HepG2 (cell line): ENCODE data around the gene BNIP1. TPM values are rescaled to one million over a fixed set of nuclear protein-coding genes. Genes with fewer than 3 reads are reported as not detected.

Experiments
- ATAC-seq: fragments of 200-7000 bp; cut with Tn5 transposase; 3 replicates; pipeline ENCODE4 v1.9.1; 2020; ENCODE audit warnings: mild to moderate bottlenecking, moderate library complexity
- BruUV-seq: library from RNA; stranded (reverse); fragments of 400-500 nt; replicated peaks from 2 replicates; lab custom pipeline; 2021; lab: Mats Ljungman, UMichigan
- CTCF ChIA-PET: fragments of 300-600 bp; formaldehyde crosslinking; extraction: SDS; loops from one replicate; lab custom pipeline; 2021; ENCODE audit warnings: low total read pairs, inconsistent platforms, low intra/inter-chr PET ratio; lab: Yijun Ruan, JAX
- POLR2A ChIA-PET: fragments of 350-600 bp; sonication (Branson Sonifier 250); formaldehyde crosslinking; loops from one replicate; lab custom pipeline; 2020; ENCODE audit warnings: antibody characterized with exemption, inconsistent platforms; lab: Yijun Ruan, JAX
- DNase-seq: peaks from one replicate; pipeline ENCODE4 v3.0.0-alpha.2; 2015; ENCODE audit warnings: low spot score
- FAIRE-seq: peaks from 3 replicates; lab custom pipeline; 2011; peaks lifted over from hg19 to GRCh38; lab: Jason Lieb, UNC
- H2AFZ ChIP-seq: one replicate; pipeline ENCODE4 v1.6.1; 2011; ENCODE audit warnings: low read length, inconsistent platforms
- H3K27ac ChIP-seq: fragments of 300-600 bp; 3 replicates; pipeline ENCODE4 v1.8.0; 2011; ENCODE audit warnings: mixed run types, mild to moderate bottlenecking, mixed read lengths, low read length, inconsistent platforms; ENCODE audit not compliant: insufficient read depth; ENCODE audit errors: extremely low read length
- H3K27me3 ChIP-seq, 2 experiments: fragments of 200-600 bp in 1 of 2; 2 replicates in 1 of 2; 3 replicates in 1 of 2; pipeline versions ENCODE4 v1.6.0 to v1.8.0; 2011; ENCODE audit warnings: low read length in 2 of 2, mild to moderate bottlenecking in 2 of 2, moderate library complexity in 2 of 2, inconsistent platforms in 1 of 2; ENCODE audit not compliant: insufficient read depth in 2 of 2, control insufficient read depth in 1 of 2
- H3K36me3 ChIP-seq, 2 experiments: fragments of 200-600 bp in 1 of 2; replicated peaks in 1 of 2; 2 replicates in 1 of 2; 3 replicates in 1 of 2; pipeline versions ENCODE4 v1.5.1 to v1.8.0; 2011; ENCODE audit warnings: low read length in 2 of 2, inconsistent platforms in 1 of 2; ENCODE audit not compliant: insufficient read depth in 2 of 2, control insufficient read depth in 1 of 2
- H3K4me1 ChIP-seq: 2 replicates; pipeline ENCODE4 v1.5.1; 2012; ENCODE audit warnings: low read length, inconsistent platforms; ENCODE audit not compliant: insufficient read depth
- H3K4me2 ChIP-seq: 2 replicates; pipeline ENCODE4 v1.6.0; 2011; ENCODE audit warnings: low read depth, low read length, inconsistent platforms
- H3K4me3 ChIP-seq, 3 experiments: fragments of 200-600 bp in 1 of 3; sonication (generic), shearing (Covaris generic) in 1 of 3; replicated peaks in 1 of 3; 2 replicates each; pipeline ENCODE4 v1.5.1; 2011 to 2016; ENCODE audit warnings: low read length in 3 of 3, inconsistent platforms in 2 of 3, low read depth in 2 of 3, mild to moderate bottlenecking in 2 of 3, control low read depth in 1 of 3, mixed read lengths in 1 of 3; ENCODE audit not compliant: insufficient read depth in 1 of 3
- H3K79me2 ChIP-seq: one replicate; pipeline ENCODE4 v1.6.1; 2011; ENCODE audit warnings: low read length, inconsistent platforms; ENCODE audit not compliant: insufficient read depth
- H3K9ac ChIP-seq: 2 replicates; pipeline ENCODE4 v1.6.0; 2011; ENCODE audit warnings: mild to moderate bottlenecking, low read depth, low read length, inconsistent platforms; ENCODE audit not compliant: insufficient read depth
- H3K9me3 ChIP-seq: 2 replicates; pipeline ENCODE4 v1.5.1; 2012; ENCODE audit warnings: mild to moderate bottlenecking, low read length
- H4K20me1 ChIP-seq: 2 replicates; pipeline ENCODE4 v1.6.0; 2011; ENCODE audit warnings: inconsistent platforms, mild to moderate bottlenecking, low read length, moderate library complexity; ENCODE audit not compliant: insufficient read depth
- AKAP8 ChIP-seq: sonication (generic); formaldehyde crosslinking; IDR thresholded peaks from 2 replicates; pipeline ENCODE4 v1.5.1; 2020; ENCODE audit warnings: mild to moderate bottlenecking, missing genetic modification reagents
- ATM ChIP-seq: fragments of 450-650 bp; IDR thresholded peaks from 2 replicates; pipeline ENCODE4 v1.7.1; 2017; ENCODE audit warnings: mild to moderate bottlenecking, borderline replicate concordance
- BCL6 ChIP-seq: IDR thresholded peaks from 2 replicates; pipeline ENCODE4 v1.6.1; 2016; ENCODE audit warnings: missing genetic modification reagents, missing compliant biosample characterization
- CTCF ChIP-seq: sonication (generic); formaldehyde crosslinking; IDR thresholded peaks from 2 replicates; pipeline ENCODE4 v1.5.0; 2020; ENCODE audit warnings: mild to moderate bottlenecking, missing genetic modification reagents, moderate library complexity
- FOXA3 ChIP-seq: IDR thresholded peaks from 2 replicates; pipeline ENCODE4 v1.6.1; 2016; ENCODE audit warnings: missing genetic modification reagents, missing compliant biosample characterization
- HIVEP1 ChIP-seq: sonication (generic); formaldehyde crosslinking; IDR thresholded peaks from 2 replicates; pipeline ENCODE4 v1.4.0; 2020; ENCODE audit warnings: mild to moderate bottlenecking, missing genetic modification reagents
- HNRNPK ChIP-seq: fragments of 200-400 bp; formaldehyde crosslinking; IDR thresholded peaks from 2 replicates; pipeline ENCODE4 v1.6.1; 2018; ENCODE audit warnings: low read length, low read depth, moderate library complexity, mild to moderate bottlenecking; ENCODE audit not compliant: poor library complexity, severe bottlenecking
- MAFF ChIP-seq: IDR thresholded peaks from 2 replicates; pipeline ENCODE4 v1.6.1; 2011; ENCODE audit warnings: low read depth, low read length, improper control_type of control experiment
- MAFK ChIP-seq, 2 experiments: IDR thresholded peaks in 1 of 2; conservative IDR thresholded peaks in 1 of 2; 2 replicates each; pipeline ENCODE4 v1.6.1; 2011; ENCODE audit warnings: improper control_type of control experiment in 2 of 2, low read length in 2 of 2
- PAWR ChIP-seq: sonication (generic); formaldehyde crosslinking; IDR thresholded peaks from 2 replicates; pipeline ENCODE4 v1.4.0; 2020; ENCODE audit warnings: missing genetic modification reagents, mild to moderate bottlenecking, borderline replicate concordance
- PCBP2 ChIP-seq: fragments of 200-400 bp; formaldehyde crosslinking; optimal IDR thresholded peaks from 2 replicates; pipeline ENCODE3; 2018; ENCODE audit warnings: low read length, low read depth; ENCODE audit not compliant: poor library complexity, severe bottlenecking
- SMC3 ChIP-seq: IDR thresholded peaks from 2 replicates; pipeline ENCODE4 v1.6.1; 2011; ENCODE audit warnings: low read length, improper control_type of control experiment
- SNAPC2 ChIP-seq: sonication (generic); formaldehyde crosslinking; IDR thresholded peaks from 2 replicates; pipeline ENCODE4 v1.8.1; 2022; ENCODE audit warnings: mild to moderate bottlenecking, missing genetic modification reagents
- STAG1 ChIP-seq: sonication (generic); formaldehyde crosslinking; IDR thresholded peaks from 2 replicates; pipeline ENCODE4 v1.4.0; 2020; ENCODE audit warnings: missing genetic modification reagents
- TARDBP ChIP-seq: sonication (generic); formaldehyde crosslinking; IDR thresholded peaks from 2 replicates; pipeline ENCODE4 v1.8.0; 2022; ENCODE audit warnings: mild to moderate bottlenecking, missing genetic modification reagents
- TEAD2 ChIP-seq: sonication (generic); formaldehyde crosslinking; IDR thresholded peaks from 2 replicates; pipeline ENCODE4 v1.9.0; 2021; ENCODE audit warnings: missing genetic modification reagents
- ZMYM3 ChIP-seq: sonication (generic); formaldehyde crosslinking; IDR thresholded peaks from 2 replicates; pipeline ENCODE4 v1.5.1; 2020; ENCODE audit warnings: mild to moderate bottlenecking, missing genetic modification reagents
- ZNF3 ChIP-seq: IDR thresholded peaks from 2 replicates; pipeline ENCODE4 v1.7.0; 2017; ENCODE audit warnings: inconsistent platforms
- ZNF317 ChIP-seq: sonication (generic); formaldehyde crosslinking; IDR thresholded peaks from 2 replicates; pipeline ENCODE4 v1.5.0; 2020; ENCODE audit warnings: mild to moderate bottlenecking, missing genetic modification reagents
- WGBS: methylation state at CpG from one replicate; pipeline ENCODE4 v1.1.6; 2017; ENCODE audit warnings: low lambda C conversion rate; 5-methylcytosine and 5-hydroxymethylcytosine counted together
- in situ Hi-C: cut with HindIII; loops from 2 replicates; pipeline ENCODE4 v1.10.0; 2017; ENCODE audit warnings: low pct_unique_long_range_greater_than_20kb; ENCODE audit not compliant: extremely low pct_ligation_motif_present
- intact Hi-C: fragments of 100-400 bp; cut with micrococcal nuclease; formaldehyde crosslinking; loops from one replicate; pipeline ENCODE4 v1.10.0; 2022; ENCODE audit not compliant: unreplicated experiment
- polyA plus RNA-seq, 8 experiments: library from polyadenylated mRNA; depleted of rRNA in 3 of 8; stranded (reverse) in 7 of 8; unstranded in 1 of 8; fragments of >200 nt; fragmentation: Illumina TruSeq in 4 of 8; extraction: Trizol in 4 of 8; gene quantifications; 2 replicates each; pipeline versions ENCODE4 v1.2.1 to v1.2.3, GENCODE V29; 2011 to 2016; ENCODE audit warnings: low read depth in 4 of 8, missing spikeins in 1 of 8, mixed read lengths in 1 of 8; ENCODE audit not compliant: insufficient read depth in 1 of 8
- total RNA-seq, 5 experiments: library from RNA; depleted of rRNA; stranded (reverse); fragments of >200 nt; fragmentation: Illumina TruSeq; extraction: Trizol; gene quantifications; 2 replicates each; pipeline ENCODE4 v1.2.3, GENCODE V29; 2016; ENCODE audit warnings: low read depth in 1 of 5
- TF ChIP-seq, protein P1 (sequence below): sonication (generic); formaldehyde crosslinking; IDR thresholded peaks from 2 replicates; pipeline ENCODE4 v1.4.0; 2020; ENCODE audit warnings: missing genetic modification reagents
- TF ChIP-seq, protein P2 (sequence below): sonication (generic); formaldehyde crosslinking; IDR thresholded peaks from 2 replicates; pipeline ENCODE4 v1.5.1; 2020; ENCODE audit warnings: missing genetic modification reagents, mild to moderate bottlenecking, borderline replicate concordance

Gene BNIP1
- total and polyA plus RNA-seq, 2 of the 13 experiments (the other 11 are each of a cell fraction or from before 2014, with no cell fraction given), result 13.2 to 16.9 TPM

- intact Hi-C loops (loop anchor here (1.0 to 5.0 kb wide), 2 partner anchors 38 to 222 kb away; partner anchors contain the start of gene ATP6V0E1), in situ Hi-C loops (loop anchor here (10.0 kb wide), 1 partner anchor 500 kb away; no protein-coding TSS in a partner anchor)
- Histone ChIP-seq H4K20me1 (no peaks in the 10 kb centered on the region), H2AFZ (no peak overlapping the region), H3K27me3 (peaks cover 1 to 21% of the 10 kb centered on the region in 2 experiments), H3K4me1 (no peaks in the 10 kb centered on the region), H3K36me3 (no peaks in the 10 kb centered on the region), H3K9ac (no peak overlapping the region), H3K9me3 (peaks cover 6% of the 10 kb centered on the region; the same call in 1 of the 2 replicates), H3K4me3 (no peak overlapping the region), H3K79me2 (no peaks in the 10 kb centered on the region), H3K27ac (no peak overlapping the region), H3K4me2 (no peak overlapping the region)
- no TSS peak for BruUV-seq
- ChIA-PET CTCF (interaction anchor here (0.6 to 1.8 kb wide), 5 partner anchors 38 to 497 kb away, joined by 3 to 13 read pairs (median 3); no protein-coding TSS in a partner anchor), POLR2A (no interaction called here)
- DNase-seq (peak; percentile 42), FAIRE-seq (peak; percentile 70), ATAC-seq (no peak)
- WGBS, result 38% methylated on average over 6 of the region's 6 CpGs
- peak; percentile 91 for TF ChIP-seq PCBP2
- no peak for TF ChIP-seq ZNF317 (CRISPR knock-in tag)
- peak; percentile 61 for TF ChIP-seq STAG1 (CRISPR knock-in tag)
- TF ChIP-seq CTCF (CRISPR knock-in tag), result peak; percentile 67
- TF ChIP-seq HIVEP1 (CRISPR knock-in tag), result no peak
- TF ChIP-seq BCL6, result no peak
- no peak for TF ChIP-seq MAFK (conservative IDR thresholded peaks at IDR 0.05 in 1 of 2, IDR thresholded peaks at IDR 0.05 in 1 of 2; ENCODE audit: low read length in 2 of 2)
- TF ChIP-seq PAWR (CRISPR knock-in tag), result no peak
- TF ChIP-seq ATM, result no peak
- peak; percentile 47; the same call in 1 of the 2 replicates for TF ChIP-seq SMC3
- TF ChIP-seq TEAD2 (CRISPR knock-in tag), result no peak
- TF ChIP-seq, protein P1, sequence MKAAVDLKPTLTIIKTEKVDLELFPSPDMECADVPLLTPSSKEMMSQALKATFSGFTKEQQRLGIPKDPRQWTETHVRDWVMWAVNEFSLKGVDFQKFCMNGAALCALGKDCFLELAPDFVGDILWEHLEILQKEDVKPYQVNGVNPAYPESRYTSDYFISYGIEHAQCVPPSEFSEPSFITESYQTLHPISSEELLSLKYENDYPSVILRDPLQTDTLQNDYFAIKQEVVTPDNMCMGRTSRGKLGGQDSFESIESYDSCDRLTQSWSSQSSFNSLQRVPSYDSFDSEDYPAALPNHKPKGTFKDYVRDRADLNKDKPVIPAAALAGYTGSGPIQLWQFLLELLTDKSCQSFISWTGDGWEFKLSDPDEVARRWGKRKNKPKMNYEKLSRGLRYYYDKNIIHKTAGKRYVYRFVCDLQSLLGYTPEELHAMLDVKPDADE, result no peak
- TF ChIP-seq ZMYM3, result no peak
- TF ChIP-seq SNAPC2 (CRISPR knock-in tag), result no peak
- TF ChIP-seq MAFF, result peak; percentile 23; the same call in 1 of the 2 replicates
- TF ChIP-seq AKAP8 (CRISPR knock-in tag), result no peak
- TF ChIP-seq FOXA3 (CRISPR knock-in tag), result 0 out of 2 replicates have a peak, but pooled peaks have one; percentile 24
- peak; percentile 62; the same call in 1 of the 2 replicates for TF ChIP-seq ZNF3
- TF ChIP-seq TARDBP (CRISPR knock-in tag), result no peak
- TF ChIP-seq, protein P2, sequence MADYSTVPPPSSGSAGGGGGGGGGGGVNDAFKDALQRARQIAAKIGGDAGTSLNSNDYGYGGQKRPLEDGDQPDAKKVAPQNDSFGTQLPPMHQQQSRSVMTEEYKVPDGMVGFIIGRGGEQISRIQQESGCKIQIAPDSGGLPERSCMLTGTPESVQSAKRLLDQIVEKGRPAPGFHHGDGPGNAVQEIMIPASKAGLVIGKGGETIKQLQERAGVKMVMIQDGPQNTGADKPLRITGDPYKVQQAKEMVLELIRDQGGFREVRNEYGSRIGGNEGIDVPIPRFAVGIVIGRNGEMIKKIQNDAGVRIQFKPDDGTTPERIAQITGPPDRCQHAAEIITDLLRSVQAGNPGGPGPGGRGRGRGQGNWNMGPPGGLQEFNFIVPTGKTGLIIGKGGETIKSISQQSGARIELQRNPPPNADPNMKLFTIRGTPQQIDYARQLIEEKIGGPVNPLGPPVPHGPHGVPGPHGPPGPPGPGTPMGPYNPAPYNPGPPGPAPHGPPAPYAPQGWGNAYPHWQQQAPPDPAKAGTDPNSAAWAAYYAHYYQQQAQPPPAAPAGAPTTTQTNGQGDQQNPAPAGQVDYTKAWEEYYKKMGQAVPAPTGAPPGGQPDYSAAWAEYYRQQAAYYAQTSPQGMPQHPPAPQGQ (CRISPR knock-in tag), result no peak
- peak; percentile 36 for TF ChIP-seq HNRNPK
These were observed 60.1 kb downstream of the BNIP1 start for GRCh38 chr5:173204185-173204979.
